Glutamatergic neuron (in vitro differentiated cells): Measurements from ENCODE around the gene VWA8. TPM values are rescaled to one million over a fixed set of nuclear protein-coding genes. Genes with fewer than 3 reads are reported as not detected.

Experiments
- DNase-seq: peaks from one replicate; pipeline ENCODE4 v3.0.0; 2022
- H3K27ac Mint-ChIP-seq: one replicate; pipeline ENCODE4 v1.8.0; 2020; ENCODE audit warnings: mild to moderate bottlenecking, mixed read lengths, inconsistent platforms; ENCODE audit not compliant: unreplicated experiment
- H3K27me3 Mint-ChIP-seq: one replicate; pipeline ENCODE4 v1.8.0; 2020; ENCODE audit warnings: mild to moderate bottlenecking, moderate library complexity, mixed read lengths, inconsistent platforms; ENCODE audit not compliant: unreplicated experiment
- H3K36me3 Mint-ChIP-seq: one replicate; pipeline ENCODE4 v1.8.0; 2020; ENCODE audit warnings: mild to moderate bottlenecking, mixed read lengths, inconsistent platforms; ENCODE audit not compliant: unreplicated experiment
- H3K4me1 Mint-ChIP-seq: one replicate; pipeline ENCODE4 v1.8.0; 2020; ENCODE audit warnings: mild to moderate bottlenecking, low read depth, mixed read lengths, inconsistent platforms; ENCODE audit not compliant: unreplicated experiment
- H3K4me3 Mint-ChIP-seq: one replicate; pipeline ENCODE4 v1.8.0; 2020; ENCODE audit warnings: mild to moderate bottlenecking, mixed read lengths, inconsistent platforms; ENCODE audit not compliant: unreplicated experiment
- H3K9me3 Mint-ChIP-seq: one replicate; pipeline ENCODE4 v1.8.0; 2020; ENCODE audit warnings: mild to moderate bottlenecking, moderate library complexity, mixed read lengths, inconsistent platforms; ENCODE audit not compliant: unreplicated experiment
- CTCF ChIP-seq: fragments of 200-600 bp; sonication (generic); IDR thresholded peaks from one replicate; pipeline ENCODE4 v1.5.0; 2021; ENCODE audit not compliant: partially characterized antibody, unreplicated experiment
- total RNA-seq: library from RNA; stranded (reverse); fragmentation: NEBNext Ultra II Directional; extraction: Animal tissue kit (Norgen Biotek cat#: 25700); gene quantifications from one replicate; pipeline ENCODE4 v1.2.1, GENCODE V29; 2021; ENCODE audit not compliant: unreplicated experiment

The VWA8 gene
- total RNA-seq, 1 donor from 2014 or later: 16.4 TPM

- Mint-ChIP-seq H3K4me3 (no peak overlapping the region), H3K27me3 (no peaks in the 10 kb centered on the region), H3K4me1 (peaks cover 13% of the 10 kb centered on the region), H3K27ac (no peak overlapping the region), H3K9me3 (no peaks in the 10 kb centered on the region), H3K36me3 (no peaks in the 10 kb centered on the region)
- DNase-seq: no peak
- TF ChIP-seq CTCF: no peak
These were observed 266.2 kb downstream of the VWA8 start for GRCh38 chr13:41694545-41695301.

GRCh38 chr13:41693434-41693833 lies 267.5 kb downstream of the VWA8 start:
- Mint-ChIP-seq H3K4me1 (peaks cover 11% of the 10 kb centered on the region), H3K36me3 (no peaks in the 10 kb centered on the region), H3K27ac (no peak overlapping the region), H3K9me3 (no peaks in the 10 kb centered on the region), H3K4me3 (no peak overlapping the region), H3K27me3 (no peaks in the 10 kb centered on the region)
- DNase-seq: no peak
- TF ChIP-seq CTCF: no peak

- Mint-ChIP-seq H3K4me3 (no peak overlapping the region), H3K4me1 (peaks cover 9% of the 10 kb centered on the region), H3K27ac (no peak overlapping the region), H3K9me3 (no peaks in the 10 kb centered on the region), H3K27me3 (no peaks in the 10 kb centered on the region), H3K36me3 (no peaks in the 10 kb centered on the region)
- DNase-seq: no peak
- TF ChIP-seq CTCF: no peak
These were observed 269.6 kb downstream of the VWA8 start for GRCh38 chr13:41691274-41691673.

- Mint-ChIP-seq H3K36me3 (no peaks in the 10 kb centered on the region), H3K27ac (no peak overlapping the region), H3K4me1 (no peaks in the 10 kb centered on the region), H3K27me3 (no peaks in the 10 kb centered on the region), H3K9me3 (no peaks in the 10 kb centered on the region), H3K4me3 (no peak overlapping the region)
- no peak for TF ChIP-seq CTCF
- no peak for DNase-seq
These were observed 278.1 kb downstream of the VWA8 start for GRCh38 chr13:41682766-41683165.

GRCh38 chr13:41682001-41682400 lies 278.9 kb downstream of the VWA8 start:
- DNase-seq: no peak
- Mint-ChIP-seq H3K4me3 (no peak overlapping the region), H3K36me3 (no peaks in the 10 kb centered on the region), H3K9me3 (no peaks in the 10 kb centered on the region), H3K4me1 (no peaks in the 10 kb centered on the region), H3K27me3 (no peaks in the 10 kb centered on the region), H3K27ac (no peak overlapping the region)
- TF ChIP-seq CTCF: no peak
